ENCODE data around the gene DTNB. TPM values are rescaled to one million over a fixed set of nuclear protein-coding genes. Genes with fewer than 3 reads are reported as not detected.

The DTNB gene
- total and polyA plus RNA-seq, 2 donors (not counting 1 experiment from before 2014, with no cell fraction given), result 25.7 to 37.3 TPM

- Histone ChIP-seq H3K9me3 (ENCODE audit: control extremely low read depth in 1 of 3, control insufficient read depth in 2 of 3, insufficient read depth in 1 of 3, low read length in 2 of 3) (peaks cover 1 to 19% (median 15%) of the 10 kb centered on the region in 3 donors), H3K27ac (ENCODE audit: low read length in 2 of 2) (no peak overlapping the region), H3K27me3 (replicated peaks in 1 of 4; ENCODE audit: control extremely low read depth in 1 of 4, control insufficient read depth in 3 of 4, insufficient read depth in 4 of 4, low read length in 3 of 4) (peaks cover 0 to 7% (median 4%) of the 10 kb centered on the region in 4 experiments), H2AFZ (ENCODE audit: insufficient read depth, low read depth, low read length, poor library complexity, severe bottlenecking) (no peak overlapping the region), H3K36me3 (replicated peaks in 1 of 2; ENCODE audit: control extremely low read depth in 1 of 2, control insufficient read depth in 1 of 2, extremely low read depth in 1 of 2, insufficient read depth in 2 of 2, low read length in 1 of 2) (peaks cover 0 to 2% of the 10 kb centered on the region in 2 experiments), H4K20me1 (ENCODE audit: control insufficient read depth, insufficient read depth, low read length, poor library complexity, severe bottlenecking) (peaks cover 63% of the 10 kb centered on the region), H3K9ac (ENCODE audit: low read length) (no peak overlapping the region), H3K4me2 (replicated peaks; ENCODE audit: low read depth, low read length, poor library complexity, severe bottlenecking) (no peak overlapping the region), H3K4me1 (ENCODE audit: control insufficient read depth in 2 of 2, insufficient read depth in 2 of 2, low read length in 2 of 2) (peaks cover 14 to 16% of the 10 kb centered on the region in 2 donors), H3K4me3 (ENCODE audit: control extremely low read depth in 1 of 5, extremely low read depth in 1 of 5, insufficient read depth in 1 of 5, low read depth in 2 of 5, low read length in 4 of 5) (no peak overlapping the region), H3K79me2 (ENCODE audit: control insufficient read depth, insufficient read depth, low read length) (peaks cover 77% of the 10 kb centered on the region)
- POLR2A ChIA-PET, result no interaction called here
- ATAC-seq (ENCODE audit: low read depth) (no peak), DNase-seq (no peak)
- 96% methylated on average over 10 of the region's 10 CpGs for WGBS (ENCODE audit: insufficient coverage)
- Mint-ChIP-seq H3K4me1 (peaks cover 31% of the 10 kb centered on the region), H3K27me3 (no peaks in the 10 kb centered on the region), H3K9me3 (ENCODE audit: insufficient read depth) (peaks cover 5% of the 10 kb centered on the region), H3K4me3 (no peak overlapping the region), H3K27ac (no peak overlapping the region)
- intact Hi-C loops (cut with micrococcal nuclease), result no loop called here
- TF ChIP-seq EZH2 (IDR thresholded peaks at IDR 0.05; ENCODE audit: borderline replicate concordance, insufficient read depth, low read depth, low read length, poor library complexity, severe bottlenecking), result no peak
- TF ChIP-seq CTCF (IDR thresholded peaks at IDR 0.05), result no peak
- CTCF ChIA-PET, result interaction anchor here (0.6 to 1.1 kb wide), 2 partner anchors 32 to 237 kb away, joined by 3 read pairs; no protein-coding TSS in a partner anchor
Observed at GRCh38 chr2:25330273-25330672, 343.1 kb downstream of the DTNB start.

GRCh38 chr2:25328152-25329085 is 345.0 kb downstream of the DTNB start:
- H3K9me3 ChIP-seq (ENCODE audit: control extremely low read depth in 1 of 3, control insufficient read depth in 2 of 3, insufficient read depth in 1 of 3, low read length in 2 of 3), result peaks cover 1 to 19% (median 15%) of the 10 kb centered on the region in 3 donors
- no peaks in the 10 kb centered on the region for H3K27me3 Mint-ChIP-seq
- H3K4me2 ChIP-seq (replicated peaks; ENCODE audit: low read depth, low read length, poor library complexity, severe bottlenecking), result no peak overlapping the region
- H4K20me1 ChIP-seq (ENCODE audit: control insufficient read depth, insufficient read depth, low read length, poor library complexity, severe bottlenecking), result peaks cover 73% of the 10 kb centered on the region
- peaks cover 0 to 12% (median 4%) of the 10 kb centered on the region in 4 experiments for H3K27me3 ChIP-seq (replicated peaks in 1 of 4; ENCODE audit: control extremely low read depth in 1 of 4, control insufficient read depth in 3 of 4, insufficient read depth in 4 of 4, low read length in 3 of 4)
- peaks cover 19% of the 10 kb centered on the region for H3K4me1 Mint-ChIP-seq
- H3K9ac ChIP-seq (ENCODE audit: low read length), result no peak overlapping the region
- H3K9me3 Mint-ChIP-seq (ENCODE audit: insufficient read depth), result peaks cover 5% of the 10 kb centered on the region
- intact Hi-C loops (cut with micrococcal nuclease), result no loop called here
- POLR2A ChIA-PET, result no interaction called here
- TF ChIP-seq EZH2 (IDR thresholded peaks at IDR 0.05; ENCODE audit: borderline replicate concordance, insufficient read depth, low read depth, low read length, poor library complexity, severe bottlenecking), result no peak
- TF ChIP-seq CTCF (IDR thresholded peaks at IDR 0.05), result no peak
- H3K27ac ChIP-seq (ENCODE audit: low read length in 2 of 2), result no peak overlapping the region
- DNase-seq (no peak), ATAC-seq (ENCODE audit: low read depth) (no peak)
- no peaks in the 10 kb centered on the region for H3K4me1 ChIP-seq (ENCODE audit: control insufficient read depth in 2 of 2, insufficient read depth in 2 of 2, low read length in 2 of 2)
- no peak overlapping the region for H3K4me3 ChIP-seq (ENCODE audit: control extremely low read depth in 1 of 5, extremely low read depth in 1 of 5, insufficient read depth in 1 of 5, low read depth in 2 of 5, low read length in 4 of 5)
- H3K36me3 ChIP-seq (replicated peaks in 1 of 2; ENCODE audit: control extremely low read depth in 1 of 2, control insufficient read depth in 1 of 2, extremely low read depth in 1 of 2, insufficient read depth in 2 of 2, low read length in 1 of 2), result peaks cover 0 to 2% of the 10 kb centered on the region in 2 experiments
- H2AFZ ChIP-seq (ENCODE audit: insufficient read depth, low read depth, low read length, poor library complexity, severe bottlenecking), result no peak overlapping the region
- 95% methylated on average over 15 of the region's 27 CpGs for WGBS (ENCODE audit: insufficient coverage)
- CTCF ChIA-PET, result interaction anchor here (0.9 kb wide), 1 partner anchor 19 kb away, joined by 3 read pairs; no protein-coding TSS in a partner anchor
- H3K79me2 ChIP-seq (ENCODE audit: control insufficient read depth, insufficient read depth, low read length), result peaks cover 67% of the 10 kb centered on the region
- no peak overlapping the region for H3K27ac Mint-ChIP-seq
- no peak overlapping the region for H3K4me3 Mint-ChIP-seq

All from B cell (primary cell).